GM12865 (cell line): ENCODE measurements around the gene GRIA3.

Experiments
- DNase-seq: peaks from one replicate; pipeline ENCODE4 v3.0.0; 2010; ENCODE audit warnings: low read depth
- H3K4me3 ChIP-seq: 2 replicates; pipeline ENCODE4 v1.5.1; 2011; ENCODE audit warnings: mild to moderate bottlenecking, low read depth, low read length, control low read depth
- CTCF ChIP-seq: IDR thresholded peaks from 2 replicates; pipeline ENCODE4 v1.5.1; 2011; ENCODE audit warnings: low read length, control low read depth, low read depth, inconsistent platforms; ENCODE audit not compliant: insufficient read depth; ENCODE audit errors: missing control alignments

The GRIA3 gene

GRCh38 chrX:123405231-123405630 lies 221.2 kb downstream of the GRIA3 start:
- no peak for TF ChIP-seq CTCF
- no peak overlapping the region for H3K4me3 ChIP-seq
- no peak for DNase-seq

- no peak overlapping the region for H3K4me3 ChIP-seq
- TF ChIP-seq CTCF: no peak
- DNase-seq: peak; percentile 66
These were observed 225.0 kb downstream of the GRIA3 start for GRCh38 chrX:123408821-123409737.

GRCh38 chrX:123422875-123423274 lies 238.8 kb downstream of the GRIA3 start:
- DNase-seq: peak; percentile 35
- no peak overlapping the region for H3K4me3 ChIP-seq
- peak; percentile 48 for TF ChIP-seq CTCF

- peak; percentile 62 for DNase-seq
- no peak overlapping the region for H3K4me3 ChIP-seq
- no peak for TF ChIP-seq CTCF
These were observed 240.5 kb downstream of the GRIA3 start for GRCh38 chrX:123424546-123424945.

GRCh38 chrX:123425471-123425870 lies 241.4 kb downstream of the GRIA3 start:
- no peak overlapping the region for H3K4me3 ChIP-seq
- DNase-seq: no peak
- no peak for TF ChIP-seq CTCF

GRCh38 chrX:123425904-123426303 lies 241.8 kb downstream of the GRIA3 start:
- no peak for DNase-seq
- no peak overlapping the region for H3K4me3 ChIP-seq
- no peak for TF ChIP-seq CTCF
